K562 (cell line): ENCODE data around the gene PKHD1. TPM values are rescaled to one million over a fixed set of nuclear protein-coding genes. Genes with fewer than 3 reads are reported as not detected.

Source experiments
- ATAC-seq: fragments of 200-7000 bp; cut with Tn5 transposase; 3 replicates; pipeline ENCODE4 v1.9.1; 2020; ENCODE audit warnings: moderate library complexity
- BruUV-seq: library from RNA; stranded (reverse); fragments of 400-500 nt; replicated peaks from 2 replicates; lab custom pipeline; 2021; lab: Mats Ljungman, UMichigan
- CTCF ChIA-PET: fragments of 300-600 bp; formaldehyde crosslinking; extraction: SDS; loops from one replicate; lab custom pipeline; 2021; ENCODE audit warnings: low intra/inter-chr PET ratio; lab: Yijun Ruan, JAX
- POLR2A ChIA-PET: fragments of 300-600, 350-650 bp; sonication (Branson Sonifier 250); formaldehyde crosslinking; extraction: SDS; loops from one replicate; lab custom pipeline; 2021; ENCODE audit warnings: antibody characterized with exemption, inconsistent platforms; lab: Yijun Ruan, JAX
- DNase-seq, 4 experiments: peaks; one replicate each; pipeline versions ENCODE4 v3.0.0 to v3.0.0-alpha.2; 2011 to 2018; ENCODE audit warnings: low spot score in 3 of 4, mixed read lengths in 3 of 4; ENCODE audit errors: extremely low read depth in 1 of 4
- FAIRE-seq: peaks from 2 replicates; lab custom pipeline; 2011; peaks lifted over from hg19 to GRCh38; lab: Jason Lieb, UNC
- H2AFZ ChIP-seq: 2 replicates; pipeline ENCODE4 v1.6.0; 2011; ENCODE audit warnings: low read depth, low read length, control low read depth, inconsistent platforms
- H3K27ac ChIP-seq: fragments of 200-600 bp; 3 replicates; pipeline ENCODE4 v1.8.0; 2011; ENCODE audit warnings: low read depth, mild to moderate bottlenecking, control low read depth, inconsistent platforms, low read length, moderate library complexity, mixed read lengths; ENCODE audit errors: extremely low read depth
- H3K27me3 ChIP-seq, 2 experiments: fragments of 300-600 bp in 1 of 2; 2 replicates in 1 of 2; 3 replicates in 1 of 2; pipeline versions ENCODE4 v1.6.0 to v1.8.0; 2011; ENCODE audit warnings: inconsistent platforms in 2 of 2, low read length in 2 of 2, mild to moderate bottlenecking in 1 of 2, mixed read lengths in 1 of 2, moderate library complexity in 1 of 2; ENCODE audit not compliant: control insufficient read depth in 2 of 2, insufficient read depth in 2 of 2
- H3K36me3 ChIP-seq: fragments of 300-600 bp; 3 replicates; pipeline ENCODE4 v1.8.0; 2011; ENCODE audit warnings: mild to moderate bottlenecking, low read length, inconsistent platforms; ENCODE audit not compliant: control insufficient read depth, insufficient read depth
- H3K4me1 ChIP-seq, 2 experiments: fragments of 200-600 bp in 1 of 2; replicated peaks in 1 of 2; 2 replicates in 1 of 2; 3 replicates in 1 of 2; pipeline versions ENCODE4 v1.5.1 to v1.8.0; 2011; ENCODE audit warnings: inconsistent platforms in 2 of 2, low read length in 2 of 2, mild to moderate bottlenecking in 1 of 2, mixed read lengths in 1 of 2, moderate library complexity in 1 of 2; ENCODE audit not compliant: control insufficient read depth in 2 of 2, insufficient read depth in 2 of 2
- H3K4me2 ChIP-seq: 2 replicates; pipeline ENCODE4 v1.6.1; 2011; ENCODE audit warnings: low read length, control low read depth, inconsistent platforms, mixed read lengths; ENCODE audit not compliant: insufficient read depth
- H3K4me3 ChIP-seq: fragments of 200-600 bp; sonication (generic), shearing (Covaris generic); 2 replicates; pipeline ENCODE4 v1.5.1; 2016; ENCODE audit warnings: control low read depth, inconsistent platforms
- H3K79me2 ChIP-seq: fragments of 200-600 bp; 3 replicates; pipeline ENCODE4 v1.8.0; 2011; ENCODE audit warnings: low read length, inconsistent platforms; ENCODE audit not compliant: control insufficient read depth, insufficient read depth
- H3K9ac ChIP-seq, 2 experiments: 2 replicates each; pipeline versions ENCODE4 v1.6.0 to v1.6.1; 2011; ENCODE audit warnings: low read depth in 2 of 2, low read length in 2 of 2, control low read depth in 1 of 2, inconsistent platforms in 1 of 2, mild to moderate bottlenecking in 1 of 2, mixed read lengths in 1 of 2; ENCODE audit not compliant: insufficient read depth in 1 of 2
- H3K9me1 ChIP-seq: one replicate; pipeline ENCODE4 v1.6.0; 2011; ENCODE audit warnings: inconsistent platforms, mild to moderate bottlenecking, low read length, moderate library complexity; ENCODE audit not compliant: control insufficient read depth, insufficient read depth
- H3K9me3 ChIP-seq: replicated peaks from 2 replicates; pipeline ENCODE4 v1.5.1; 2011; ENCODE audit warnings: low read depth, low read length, inconsistent platforms; ENCODE audit not compliant: control insufficient read depth, insufficient read depth
- H4K20me1 ChIP-seq: replicated peaks from 2 replicates; pipeline ENCODE4 v1.6.1; 2011; ENCODE audit warnings: low read length, inconsistent platforms, mixed read lengths; ENCODE audit not compliant: control insufficient read depth, insufficient read depth
- ADNP ChIP-seq: fragments of 200-800 bp; sonication (Bioruptor generic); IDR thresholded peaks from 2 replicates; pipeline ENCODE4 v1.6.1; 2016; ENCODE audit warnings: missing genetic modification characterization, missing compliant biosample characterization
- ARHGAP35 ChIP-seq: fragments of 450-650 bp; IDR thresholded peaks from 2 replicates; pipeline ENCODE4 v1.6.1; 2018; ENCODE audit not compliant: partially characterized antibody
- CAMTA2 ChIP-seq: fragments of 250-450 bp; sonication (Bioruptor Pico); conservative IDR thresholded peaks from 2 replicates; pipeline ENCODE4 v1.5.1; 2022
- COPS2 ChIP-seq: fragments of 450-650 bp; conservative IDR thresholded peaks from 2 replicates; pipeline ENCODE4 v1.6.1; 2016; ENCODE audit warnings: mild to moderate bottlenecking, moderate library complexity
- DPF2 ChIP-seq: fragments of 450-650 bp; IDR thresholded peaks from 2 replicates; pipeline ENCODE4 v1.6.1; 2016
- HDAC1 ChIP-seq, 2 experiments: fragments of 450-650 bp; IDR thresholded peaks; 2 replicates each; pipeline ENCODE4 v1.6.1; 2016 to 2017; ENCODE audit warnings: inconsistent platforms in 1 of 2, mild to moderate bottlenecking in 1 of 2, moderate library complexity in 1 of 2
- MBD2 ChIP-seq: sonication (generic); IDR thresholded peaks from 2 replicates; pipeline ENCODE4 v1.6.1; 2016; ENCODE audit warnings: low read depth, borderline replicate concordance
- MYC ChIP-seq, 2 experiments: fragments of 250-450 bp in 1 of 2; sonication (Bioruptor Pico) in 1 of 2; IDR thresholded peaks; 2 replicates each; pipeline versions ENCODE4 v1.5.1 to v1.6.1; 2012 to 2021; ENCODE audit warnings: low read depth in 2 of 2, borderline replicate concordance in 1 of 2, improper control_type of control experiment in 1 of 2, low read length in 1 of 2, mild to moderate bottlenecking in 1 of 2, moderate library complexity in 1 of 2
- NCOA6 ChIP-seq: fragments of 450-650 bp; IDR thresholded peaks from 2 replicates; pipeline ENCODE4 v1.6.1; 2017; ENCODE audit warnings: mild to moderate bottlenecking
- POLR2B ChIP-seq: fragments of 450-650 bp; IDR thresholded peaks from 2 replicates; pipeline ENCODE4 v1.6.1; 2018; ENCODE audit warnings: low read depth; ENCODE audit not compliant: partially characterized antibody
- SMC3 ChIP-seq: conservative IDR thresholded peaks from 2 replicates; pipeline ENCODE4 v1.6.1; 2011; ENCODE audit warnings: low read depth, low read length, improper control_type of control experiment; ENCODE audit not compliant: insufficient read depth
- TSC22D4 ChIP-seq: fragments of 450-650 bp; IDR thresholded peaks from 2 replicates; pipeline ENCODE4 v1.6.1; 2016; ENCODE audit warnings: missing genetic modification characterization, missing biosample characterization, control low read depth
- ZNF507 ChIP-seq: conservative IDR thresholded peaks from 2 replicates; pipeline ENCODE4 v1.6.1; 2017; ENCODE audit warnings: missing genetic modification characterization, missing compliant biosample characterization
- WGBS: fragments of 100-300 bp; shearing (Covaris generic); methylation state at CpG from one replicate; pipeline ENCODE4 v1.1.6; 2016; ENCODE audit warnings: low coverage, mixed read lengths; ENCODE audit not compliant: insufficient coverage; ENCODE audit errors: missing lambda C conversion rate; 5-methylcytosine and 5-hydroxymethylcytosine counted together
- in situ Hi-C: fragments of 300-500 bp; cut with MboI; formaldehyde crosslinking; loops from 4 replicates; pipeline ENCODE4 v1.15.0; 2018; ENCODE audit warnings: inconsistent platforms, mixed read lengths
- intact Hi-C: fragments of 100-400 bp; cut with micrococcal nuclease; formaldehyde crosslinking; loops from 2 replicates; pipeline ENCODE4 v1.14.2; 2022
- polyA plus RNA-seq, 8 experiments: library from polyadenylated mRNA; depleted of rRNA in 4 of 8; stranded (reverse) in 5 of 8; unstranded in 3 of 8; fragments of >200 nt; fragmentation: Nextera tagmentation in 2 of 8; fragmentation: Illumina TruSeq in 1 of 8; extraction: Ambion mirVana in 2 of 8; extraction: Trizol in 1 of 8; gene quantifications; 2 replicates each; pipeline versions ENCODE4 v1.2.1 to v1.2.3, GENCODE V29; 2011 to 2014; ENCODE audit warnings: inconsistent platforms in 1 of 8, missing spikeins in 1 of 8
- total RNA-seq, 7 experiments: library from RNA; depleted of rRNA in 6 of 7; stranded (reverse); fragments of >200 nt in 6 of 7; fragmentation: Illumina TruSeq in 2 of 7; extraction: Trizol in 2 of 7; gene quantifications; 2 replicates each; pipeline versions ENCODE4 v1.2.1 to v1.2.3, GENCODE V29; 2011 to 2021; ENCODE audit warnings: low replicate concordance in 1 of 7
- TF ChIP-seq, protein P1 (sequence below): fragments of 450-650 bp; IDR thresholded peaks from 2 replicates; pipeline ENCODE4 v1.6.1; 2018; ENCODE audit warnings: mild to moderate bottlenecking, low read depth; ENCODE audit not compliant: partially characterized antibody
- TF ChIP-seq, protein P2 (sequence below): fragments of 250-450 bp; sonication (Bioruptor Pico); IDR thresholded peaks from 2 replicates; pipeline ENCODE4 v1.5.0; 2021

Gene PKHD1
- total and polyA plus RNA-seq, 9 of the 15 experiments (the other 6 are each of a cell fraction or from before 2014, with no cell fraction given) = 0.01 to 0.04 (median 0.01) TPM; not detected in 6

DNA sequence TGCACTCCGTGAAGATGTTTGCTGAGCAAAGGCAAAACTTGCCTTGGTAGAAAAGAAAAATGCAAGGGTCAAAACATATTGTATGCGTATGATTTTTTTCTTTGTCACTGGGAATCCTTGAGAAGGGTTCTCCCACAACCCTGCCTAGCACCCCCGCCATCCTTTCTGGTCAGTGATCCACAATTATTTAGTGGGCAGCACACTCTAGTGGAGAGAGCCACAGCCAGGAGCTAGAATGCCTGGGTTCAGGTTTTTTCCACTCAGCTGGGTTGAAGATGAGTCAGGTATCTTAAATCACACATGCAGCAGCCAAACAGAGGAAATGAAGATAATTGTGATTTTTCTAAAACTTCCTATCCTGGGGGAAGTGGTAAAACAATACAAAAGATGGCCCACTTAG lies 243.1 kb downstream of the PKHD1 start:
- no peak for FAIRE-seq
- Histone ChIP-seq H3K79me2 (no peaks in the 10 kb centered on the region), H3K4me3 (no peak overlapping the region), H3K36me3 (no peaks in the 10 kb centered on the region), H3K9me1 (no peaks in the 10 kb centered on the region), H3K27me3 (no peaks in the 10 kb centered on the region), H3K9ac (no peak overlapping the region)
- POLR2A ChIA-PET = no interaction called here
- in situ Hi-C loops = no loop called here
- ATAC-seq = no peak
- CTCF ChIA-PET = no interaction called here
- BruUV-seq = no TSS peak
- intact Hi-C loops = no loop called here
- TF ChIP-seq ZNF507 (tag) = no peak
- no peak for TF ChIP-seq ADNP (tag)
- TF ChIP-seq SMC3 = no peak
- TF ChIP-seq COPS2 = no peak
- TF ChIP-seq TSC22D4 (tag) = no peak
- no peak for TF ChIP-seq CAMTA2 (CRISPR knock-in tag)
- TF ChIP-seq POLR2B = no peak
- no peak for TF ChIP-seq DPF2
- TF ChIP-seq MBD2 = no peak
- TF ChIP-seq, protein P1, sequence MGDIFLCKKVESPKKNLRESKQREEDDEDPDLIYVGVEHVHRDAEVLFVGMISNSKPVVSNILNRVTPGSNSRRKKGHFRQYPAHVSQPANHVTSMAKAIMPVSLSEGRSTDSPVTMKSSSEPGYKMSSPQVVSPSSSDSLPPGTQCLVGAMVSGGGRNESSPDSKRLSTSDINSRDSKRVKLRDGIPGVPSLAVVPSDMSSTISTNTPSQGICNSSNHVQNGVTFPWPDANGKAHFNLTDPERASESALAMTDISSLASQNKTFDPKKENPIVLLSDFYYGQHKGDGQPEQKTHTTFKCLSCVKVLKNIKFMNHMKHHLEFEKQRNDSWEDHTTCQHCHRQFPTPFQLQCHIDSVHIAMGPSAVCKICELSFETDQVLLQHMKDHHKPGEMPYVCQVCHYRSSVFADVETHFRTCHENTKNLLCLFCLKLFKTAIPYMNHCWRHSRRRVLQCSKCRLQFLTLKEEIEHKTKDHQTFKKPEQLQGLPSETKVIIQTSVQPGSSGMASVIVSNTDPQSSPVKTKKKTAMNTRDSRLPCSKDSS = no peak
- no peak for TF ChIP-seq HDAC1 (IDR thresholded peaks at IDR 0.05)
- no peak for TF ChIP-seq ARHGAP35
- TF ChIP-seq, protein P2, sequence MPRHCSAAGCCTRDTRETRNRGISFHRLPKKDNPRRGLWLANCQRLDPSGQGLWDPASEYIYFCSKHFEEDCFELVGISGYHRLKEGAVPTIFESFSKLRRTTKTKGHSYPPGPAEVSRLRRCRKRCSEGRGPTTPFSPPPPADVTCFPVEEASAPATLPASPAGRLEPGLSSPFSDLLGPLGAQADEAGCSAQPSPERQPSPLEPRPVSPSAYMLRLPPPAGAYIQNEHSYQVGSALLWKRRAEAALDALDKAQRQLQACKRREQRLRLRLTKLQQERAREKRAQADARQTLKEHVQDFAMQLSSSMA = no peak
- TF ChIP-seq MYC (IDR thresholded peaks at IDR 0.05; ENCODE audit: low read depth, low read length) = no peak
- no peak for TF ChIP-seq MYC (CRISPR knock-in tag; IDR thresholded peaks at IDR 0.05; ENCODE audit: borderline replicate concordance, low read depth)
- TF ChIP-seq NCOA6 = no peak
- TF ChIP-seq, all 486 proteins: peak for 0
- Histone ChIP-seq H3K4me2 (no peak overlapping the region), H3K27ac (no peak overlapping the region), H3K4me1 (no peaks in the 10 kb centered on the region), H2AFZ (no peak overlapping the region), H4K20me1 (no peaks in the 10 kb centered on the region), H3K9me3 (no peaks in the 10 kb centered on the region)
- WGBS = 0% methylated on average over 3 of the region's 3 CpGs
- DNase-seq = peak in 1 of 4 experiments; percentile 10
